22Rv1 (cell line): ENCODE data around the gene NDUFV2.

ENCODE experiments used
- H3K27ac ChIP-seq: fragments of 450-650 bp; 2 replicates; pipeline ENCODE4 v1.5.1; 2017
- CTCF ChIP-seq: fragments of 450-650 bp; IDR thresholded peaks from 2 replicates; pipeline ENCODE4 v1.5.1; 2017; ENCODE audit warnings: mild to moderate bottlenecking
- ZFX ChIP-seq: fragments of 450-650 bp; IDR thresholded peaks from 2 replicates; pipeline ENCODE4 v1.6.1; 2017; ENCODE audit warnings: antibody characterized with exemption, borderline replicate concordance

The NDUFV2 gene

GRCh38 chr18:9096685-9097084 is 5.8 kb upstream of the NDUFV2 start:
- H3K27ac ChIP-seq, result no peak overlapping the region
- no peak for TF ChIP-seq CTCF

GRCh38 chr18:9097349-9097748 is 5.2 kb upstream of the NDUFV2 start:
- no peak overlapping the region for H3K27ac ChIP-seq
- TF ChIP-seq CTCF (no peak), ZFX (no peak)

- TF ChIP-seq ZFX, result no peak
- no peak for TF ChIP-seq CTCF
- H3K27ac ChIP-seq, result no peak overlapping the region
Measured at GRCh38 chr18:9100796-9101195, 1.7 kb upstream of the NDUFV2 start.

GRCh38 chr18:9101730-9102507 is 580 bp upstream of the NDUFV2 start:
- H3K27ac ChIP-seq, result peak overlapping the region; percentile 88
- no peak for TF ChIP-seq CTCF

- H3K27ac ChIP-seq, result peak overlapping the region; percentile 88
- TF ChIP-seq ZFX (no peak), CTCF (peak; percentile 24)
Measured at GRCh38 chr18:9103376-9103873, 926 bp downstream of the NDUFV2 start.

- TF ChIP-seq ZFX (no peak), CTCF (no peak)
Measured at GRCh38 chr18:9104244-9104901, 1.9 kb downstream of the NDUFV2 start.

GRCh38 chr18:9105420-9105819 is 2.9 kb downstream of the NDUFV2 start:
- peak overlapping the region; percentile 88; the same call in 1 of the 2 replicates for H3K27ac ChIP-seq
- no peak for TF ChIP-seq CTCF
- no peak for TF ChIP-seq ZFX

More at GRCh38 chr18:9104244-9104901, 1.9 kb downstream of the NDUFV2 start:
- peak overlapping the region; percentile 88 for H3K27ac ChIP-seq
